NCI-H2196 treated with DMSO at 0.1 percent for 48 hours (cell line): Measurements from ENCODE around the gene ATCAY.
"Not testable (repeated sequence)": the region's sequence is repeated elsewhere in the genome, so short reads cannot be mapped to it uniquely, and the experiment has no call there.

Experiments
- DNase-seq: peaks from one replicate; lab custom pipeline; 2025; ENCODE audit not compliant: unreplicated experiment; lab: John Stamatoyannopoulos, UW

Gene ATCAY

GRCh38 chr19:3945838-3946237, 65.4 kb downstream of the ATCAY start:
- no peak for DNase-seq

DNA sequence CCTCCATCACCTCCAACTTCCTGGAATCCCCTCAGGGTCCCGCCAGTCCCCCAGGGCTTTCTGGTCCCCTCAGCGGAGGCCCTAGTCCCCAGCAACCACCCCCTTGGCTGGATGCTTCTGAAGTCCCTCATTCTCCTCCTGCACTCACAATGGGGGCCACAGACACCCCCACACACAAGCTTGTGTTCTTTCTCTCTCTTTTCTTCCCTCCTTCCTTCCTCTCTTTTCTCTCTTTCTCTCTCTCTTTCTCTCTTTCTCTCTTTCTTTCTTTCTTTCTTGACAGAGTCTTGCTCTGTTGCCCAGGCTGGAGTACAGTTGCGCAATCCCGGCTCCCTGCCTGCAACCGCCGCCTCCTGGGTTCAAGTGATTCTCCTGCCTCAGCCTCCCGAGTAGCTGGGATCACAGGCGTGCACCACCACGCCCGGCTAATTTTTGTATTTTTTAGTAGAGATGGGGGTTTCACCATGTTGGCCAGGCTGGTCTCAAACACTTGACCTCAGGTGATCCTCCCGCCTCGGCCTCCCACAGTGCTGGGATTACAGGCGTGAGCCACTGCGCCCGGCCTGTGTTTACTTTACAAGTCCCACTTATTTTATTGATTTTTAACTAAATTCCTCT, 66.9 kb downstream of the ATCAY start:
- DNase-seq: not testable (repeated sequence)

DNA sequence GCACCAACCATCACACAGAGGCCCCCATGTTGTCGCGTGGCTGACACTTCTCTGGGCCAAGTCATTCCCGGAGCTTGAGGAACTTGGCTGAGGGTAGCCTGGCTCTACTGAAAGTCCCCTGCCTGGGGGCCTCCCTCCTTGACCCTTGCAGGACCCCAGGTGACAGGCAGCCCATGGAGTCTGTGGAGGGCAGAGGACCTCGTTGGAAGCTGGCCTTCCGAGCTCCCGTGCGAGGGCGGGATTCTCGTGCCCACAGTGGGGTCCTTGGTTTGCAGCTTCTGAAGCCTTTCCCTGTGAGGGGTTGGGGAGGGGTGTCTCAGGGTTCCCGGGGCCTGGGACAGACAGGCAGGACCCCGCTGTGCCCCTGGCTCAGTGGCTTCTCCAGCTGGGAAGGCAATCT, 68.8 kb downstream of the ATCAY start:
- no peak for DNase-seq

DNA sequence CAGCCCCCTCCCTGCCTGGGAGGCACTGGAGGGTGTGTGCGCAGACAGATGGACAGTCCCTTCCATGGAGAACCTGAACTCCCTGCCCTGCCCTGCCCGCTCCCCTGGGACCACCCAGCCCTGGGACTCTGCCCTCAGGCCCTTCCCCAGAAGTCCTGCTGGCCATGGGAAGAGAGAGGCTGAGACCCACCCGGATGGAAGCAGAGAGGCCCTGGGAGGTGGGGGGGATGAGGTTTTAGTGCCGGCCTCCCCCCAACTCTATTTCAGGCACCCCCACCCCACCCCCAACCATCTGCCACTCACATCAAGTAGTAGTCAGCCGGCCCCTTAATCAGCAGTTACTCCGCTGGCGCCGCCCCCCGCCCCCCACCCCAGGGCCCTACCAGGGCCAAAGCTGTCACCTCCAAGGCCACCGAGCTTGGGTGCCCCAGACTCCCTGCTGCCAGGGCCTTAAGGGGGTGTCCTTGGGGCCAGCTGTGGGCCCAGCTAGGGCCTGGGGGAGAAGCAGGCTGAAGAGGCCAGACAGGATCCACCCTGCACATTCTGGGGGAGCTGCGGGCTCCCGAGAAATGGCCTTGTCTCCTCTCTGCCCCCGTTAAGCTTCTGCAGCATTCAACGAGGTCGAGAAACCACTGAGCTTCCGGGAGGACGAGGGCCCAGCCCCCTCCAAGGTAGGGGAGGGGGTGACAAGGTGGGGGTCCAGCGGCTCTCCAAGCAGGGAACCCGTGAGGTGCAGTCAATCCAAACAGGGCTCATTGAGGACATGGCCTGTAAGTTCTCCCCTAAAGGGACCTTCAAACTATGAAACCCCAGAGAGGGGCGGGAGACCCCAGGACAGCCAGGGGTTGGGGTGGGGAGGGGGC, 69.7 kb downstream of the ATCAY start:
- DNase-seq: no peak

- no peak for DNase-seq
Observed at GRCh38 chr19:3950871-3951861, 70.7 kb downstream of the ATCAY start.

DNA sequence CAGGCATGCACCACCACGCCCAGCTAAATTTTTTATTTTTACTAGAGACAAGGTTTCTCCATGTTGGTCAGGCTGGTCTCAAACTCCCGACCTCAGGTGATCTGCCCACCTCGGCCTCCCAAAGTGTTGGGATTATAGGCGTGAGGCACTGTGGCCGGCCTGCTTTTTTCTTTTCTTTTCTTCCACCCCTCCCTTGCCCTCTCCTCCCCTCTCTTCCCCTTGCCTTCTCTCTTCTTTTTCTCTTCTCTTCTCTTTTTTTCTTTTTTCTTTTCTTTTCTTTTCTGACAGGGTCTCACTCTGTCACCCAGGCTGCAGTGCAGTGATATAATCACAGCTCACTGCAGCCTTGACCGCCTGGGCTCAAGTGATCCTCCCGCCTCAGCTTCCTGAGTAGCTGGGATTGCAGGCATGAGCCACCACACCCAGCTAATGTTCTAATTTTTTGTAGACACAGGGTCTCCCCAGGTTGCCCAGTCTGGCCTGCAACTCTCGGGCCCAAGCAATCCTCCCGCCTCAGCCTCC, 72.3 kb downstream of the ATCAY start:
- not testable (repeated sequence) for DNase-seq

DNA sequence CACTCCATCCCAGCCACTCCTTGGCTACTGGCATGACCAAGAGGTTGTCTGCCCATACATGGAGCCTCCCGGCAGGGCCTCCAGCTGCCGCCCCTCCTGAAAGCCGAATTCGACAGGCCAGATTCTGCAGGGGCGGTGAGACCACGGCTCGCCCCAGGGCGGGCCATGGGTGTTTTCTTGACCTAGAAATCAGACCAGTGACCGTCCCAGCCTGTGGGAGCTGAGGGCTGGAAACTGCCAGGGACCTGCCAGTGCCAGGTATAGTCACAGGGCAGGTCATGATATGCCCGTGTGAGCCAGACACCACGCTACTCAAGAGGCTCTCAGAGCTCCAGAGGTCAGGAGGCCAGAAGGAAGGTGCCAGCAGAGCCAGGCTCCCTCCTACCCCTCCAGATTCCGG, 73.6 kb downstream of the ATCAY start:
- DNase-seq: no peak

GRCh38 chr19:3955276-3955675, 74.8 kb downstream of the ATCAY start:
- DNase-seq: not testable (repeated sequence)

DNA sequence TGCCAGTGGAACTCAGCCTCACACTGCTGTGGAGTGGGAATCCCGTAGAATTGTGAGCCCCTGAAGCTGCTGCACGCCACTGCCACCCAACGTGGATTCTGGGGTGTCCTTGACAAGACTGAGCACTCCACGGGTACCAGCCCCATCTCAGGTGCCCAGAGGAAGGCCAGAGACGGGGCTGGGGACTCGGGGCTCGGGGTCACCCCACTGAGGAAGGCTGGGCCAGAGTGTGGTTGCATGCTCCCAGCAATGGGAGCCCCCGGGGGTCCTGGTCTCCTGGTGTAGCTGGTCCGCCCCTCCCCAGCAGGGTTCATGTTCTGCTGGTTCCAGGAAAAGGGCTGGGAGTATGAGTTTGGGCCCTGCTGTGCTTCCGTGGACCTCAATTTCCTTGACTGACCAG, 75.2 kb downstream of the ATCAY start:
- no peak for DNase-seq

DNA sequence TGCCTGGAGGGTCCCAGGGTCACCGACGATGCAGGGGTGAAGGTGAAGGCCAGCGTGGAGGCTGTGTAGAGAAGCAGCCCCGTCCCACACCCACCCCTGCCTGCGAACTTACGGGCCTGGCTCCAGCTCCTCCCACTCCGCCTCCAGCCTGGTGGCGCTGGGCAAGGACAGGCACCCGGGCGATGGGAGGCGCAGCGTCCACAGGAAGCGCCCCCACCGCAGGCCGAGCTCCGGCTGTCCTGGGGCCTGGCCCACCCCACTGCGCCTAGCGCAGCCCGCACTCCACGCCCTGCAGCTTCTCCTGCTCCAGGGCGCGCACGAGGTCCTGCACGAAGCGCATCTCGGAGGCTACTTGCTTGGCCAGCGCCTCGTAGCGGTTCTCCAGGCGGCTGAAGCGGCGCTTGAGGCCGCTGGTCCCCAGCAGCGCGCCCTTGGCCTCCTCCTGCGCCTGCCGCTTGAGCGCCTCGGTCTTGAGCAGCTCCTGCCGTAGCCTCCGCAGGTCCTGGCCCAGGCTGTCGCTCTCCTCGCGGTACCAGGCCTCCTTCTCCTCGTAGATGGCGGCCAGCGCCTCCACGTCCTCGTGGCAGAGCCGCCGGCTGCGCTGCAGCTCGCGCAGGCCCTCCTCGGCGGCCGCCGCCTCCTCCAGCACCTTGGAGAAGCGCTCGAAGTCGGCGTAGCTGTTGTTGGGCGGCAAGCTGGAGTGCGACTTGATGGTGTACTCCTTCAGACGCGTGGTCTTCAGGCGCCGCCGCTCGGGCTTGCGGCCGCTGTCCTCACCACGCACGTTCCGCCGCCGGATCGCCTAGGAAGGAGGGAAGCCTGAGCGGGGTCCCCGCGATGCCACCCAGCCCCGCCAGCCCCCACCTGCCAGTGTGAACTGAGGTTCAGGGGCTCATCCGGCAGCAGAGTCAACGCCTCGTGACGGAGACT, 78.6 kb downstream of the ATCAY start:
- DNase-seq: no peak

DNA sequence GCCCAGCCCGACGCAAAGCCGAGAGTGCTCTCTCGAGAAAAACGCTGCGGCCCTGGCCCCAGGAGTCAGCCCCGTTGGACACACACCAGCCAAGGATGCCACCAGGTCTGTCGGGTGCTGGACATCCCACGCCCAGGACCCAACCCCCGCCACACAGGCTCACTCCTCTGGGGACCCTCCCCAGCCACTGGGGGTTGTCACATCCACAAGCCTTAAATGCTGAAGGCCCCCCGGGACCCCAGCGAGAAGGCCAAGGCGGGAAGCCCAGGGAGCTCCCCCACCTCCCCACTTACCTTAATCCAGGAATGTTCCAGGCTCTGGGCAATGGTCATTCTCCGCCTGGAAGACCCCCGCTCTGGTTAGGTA, 79.3 kb downstream of the ATCAY start:
- DNase-seq: no peak

DNA sequence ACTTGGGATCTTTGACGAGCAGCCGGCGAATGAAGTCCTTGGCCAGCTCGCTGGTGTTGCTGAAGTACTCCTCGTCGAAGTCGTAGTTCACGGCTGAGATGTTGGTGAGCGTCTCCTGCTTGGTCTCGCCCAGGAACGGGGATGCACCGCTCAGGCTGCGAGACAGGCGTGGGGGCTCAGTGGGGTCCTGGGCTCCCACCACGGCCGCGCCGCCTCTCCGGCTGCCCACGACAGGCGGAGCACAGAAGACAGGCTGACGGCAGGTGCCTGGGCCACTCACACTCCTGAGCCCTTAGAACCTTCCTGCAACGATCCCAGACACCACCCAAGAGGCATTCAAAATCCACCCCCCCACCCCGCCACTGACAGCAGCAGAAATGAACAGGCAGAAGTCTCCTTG, 80.5 kb downstream of the ATCAY start:
- DNase-seq: no peak

GRCh38 chr19:3963458-3964255, 83.2 kb downstream of the ATCAY start:
- no peak for DNase-seq

DNA sequence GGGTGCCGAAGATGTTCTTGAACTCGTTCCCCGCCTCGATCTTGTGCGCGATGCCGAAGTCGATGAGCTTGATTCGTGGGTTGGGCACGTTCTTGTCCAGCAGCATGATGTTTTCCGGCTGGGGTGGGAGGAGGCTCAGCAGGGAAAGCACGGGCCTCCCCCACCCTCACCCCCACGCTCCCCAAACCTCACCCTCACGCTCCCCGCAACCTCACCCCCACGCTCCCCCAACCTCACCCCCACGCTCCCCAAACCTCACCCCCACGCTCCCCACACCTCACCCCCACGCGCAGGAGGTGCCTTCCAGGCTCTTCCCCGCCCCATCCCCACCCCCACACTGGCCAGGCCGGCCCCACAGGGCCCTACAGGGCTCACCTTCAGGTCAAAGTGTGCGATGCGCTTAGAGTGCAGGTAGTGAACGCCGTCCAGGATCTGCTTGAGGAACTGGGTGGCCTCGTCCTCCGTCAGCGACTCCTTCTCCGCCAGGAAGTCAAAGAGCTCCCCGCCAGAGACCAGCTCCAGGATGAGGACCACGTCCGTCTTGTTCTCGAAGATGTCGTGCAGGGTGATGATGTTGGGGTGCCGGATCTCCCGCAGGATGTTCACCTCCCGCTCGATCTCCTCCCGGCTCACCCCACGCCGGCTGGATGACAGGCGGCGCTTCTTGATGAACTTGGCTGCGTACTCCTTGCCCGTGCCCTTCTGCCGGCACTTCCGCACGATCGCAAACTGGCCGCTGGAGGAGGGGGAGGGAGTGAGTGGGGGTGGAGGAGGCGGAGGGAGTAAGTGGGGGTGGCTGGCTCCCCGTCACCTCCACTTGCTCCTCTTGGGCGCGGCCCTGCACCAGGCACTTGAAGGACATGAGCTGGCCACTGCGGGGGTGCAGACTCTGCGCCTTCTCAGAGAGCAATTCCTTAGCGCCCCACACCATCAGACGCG, 84.0 kb downstream of the ATCAY start:
- no peak for DNase-seq

GRCh38 chr19:3966051-3967017, 85.8 kb downstream of the ATCAY start:
- peak; percentile 21 for DNase-seq

GRCh38 chr19:3967983-3968382, 87.5 kb downstream of the ATCAY start:
- not testable (repeated sequence) for DNase-seq
